Measurements from ENCODE around the gene PLCG1. TPM values are rescaled to one million over a fixed set of nuclear protein-coding genes. Genes with fewer than 3 reads are reported as not detected.

The PLCG1 gene
- 10 to 100 TPM; 40.0 to 87.7 TPM for total RNA-seq

GRCh38 chr20:41136680-41137613 is at the start of gene PLCG1:
TSS of gene PLCG1 (plus strand) at chr20:41137543. CDS start at chr20:41137642, 99 bp downstream.
- intact Hi-C loops (cut with DNase I), result no loop called here
- Histone ChIP-seq H3K4me1 (peaks cover 36% of the 10 kb centered on the region), H3K27me3 (no peaks in the 10 kb centered on the region), H3K27ac (peak within 1 kb of the TSS; percentile 84 to 92 (median 91)), H3K9me3 (no peaks in the 10 kb centered on the region), H3K4me3 (peak within 1 kb of the TSS; percentile 66 to 70), H3K36me3 (replicated peaks in 1 of 2; ENCODE audit: insufficient read depth in 1 of 2, low read depth in 2 of 2) (no peaks in the 10 kb centered on the region)
- ATAC-seq (peak; percentile 84), DNase-seq (peak; percentile 89 to 93 (median 89))
- TF ChIP-seq, protein P1, sequence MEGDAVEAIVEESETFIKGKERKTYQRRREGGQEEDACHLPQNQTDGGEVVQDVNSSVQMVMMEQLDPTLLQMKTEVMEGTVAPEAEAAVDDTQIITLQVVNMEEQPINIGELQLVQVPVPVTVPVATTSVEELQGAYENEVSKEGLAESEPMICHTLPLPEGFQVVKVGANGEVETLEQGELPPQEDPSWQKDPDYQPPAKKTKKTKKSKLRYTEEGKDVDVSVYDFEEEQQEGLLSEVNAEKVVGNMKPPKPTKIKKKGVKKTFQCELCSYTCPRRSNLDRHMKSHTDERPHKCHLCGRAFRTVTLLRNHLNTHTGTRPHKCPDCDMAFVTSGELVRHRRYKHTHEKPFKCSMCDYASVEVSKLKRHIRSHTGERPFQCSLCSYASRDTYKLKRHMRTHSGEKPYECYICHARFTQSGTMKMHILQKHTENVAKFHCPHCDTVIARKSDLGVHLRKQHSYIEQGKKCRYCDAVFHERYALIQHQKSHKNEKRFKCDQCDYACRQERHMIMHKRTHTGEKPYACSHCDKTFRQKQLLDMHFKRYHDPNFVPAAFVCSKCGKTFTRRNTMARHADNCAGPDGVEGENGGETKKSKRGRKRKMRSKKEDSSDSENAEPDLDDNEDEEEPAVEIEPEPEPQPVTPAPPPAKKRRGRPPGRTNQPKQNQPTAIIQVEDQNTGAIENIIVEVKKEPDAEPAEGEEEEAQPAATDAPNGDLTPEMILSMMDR (IDR thresholded peaks at IDR 0.05), result peak in 1 of 7 experiments; percentile 15
- TF ChIP-seq POLR2A (IDR thresholded peaks at IDR 0.05), result peak; percentile 42 to 74 (median 63)
- 0% methylated on average over 100 of the region's 121 CpGs; no CpG with 5 or more reads in 1 of the 2 donors for WGBS, 2 donors

- peaks cover 0 to 3% of the 10 kb centered on the region in 2 donors for H3K36me3 ChIP-seq (replicated peaks in 1 of 2; ENCODE audit: insufficient read depth in 1 of 2, low read depth in 2 of 2)
- no peak overlapping the region for H3K27ac ChIP-seq
- H3K4me1 ChIP-seq, result peaks cover 5% of the 10 kb centered on the region
- no peaks in the 10 kb centered on the region for H3K9me3 ChIP-seq
- DNase-seq, result no peak
- ATAC-seq, result no peak
- no peaks in the 10 kb centered on the region for H3K27me3 ChIP-seq
- WGBS, 2 donors, result 87 to 89% methylated on average over 3 of the region's 3 CpGs
- no peak overlapping the region for H3K4me3 ChIP-seq
- intact Hi-C loops (cut with DNase I), result no loop called here
- TF ChIP-seq, protein P1 (IDR thresholded peaks at IDR 0.05), result no peak
- no peak for TF ChIP-seq POLR2A (IDR thresholded peaks at IDR 0.05)
These were observed 49.6 kb upstream of the PLCG1 start for GRCh38 chr20:41087777-41088176.

DNA sequence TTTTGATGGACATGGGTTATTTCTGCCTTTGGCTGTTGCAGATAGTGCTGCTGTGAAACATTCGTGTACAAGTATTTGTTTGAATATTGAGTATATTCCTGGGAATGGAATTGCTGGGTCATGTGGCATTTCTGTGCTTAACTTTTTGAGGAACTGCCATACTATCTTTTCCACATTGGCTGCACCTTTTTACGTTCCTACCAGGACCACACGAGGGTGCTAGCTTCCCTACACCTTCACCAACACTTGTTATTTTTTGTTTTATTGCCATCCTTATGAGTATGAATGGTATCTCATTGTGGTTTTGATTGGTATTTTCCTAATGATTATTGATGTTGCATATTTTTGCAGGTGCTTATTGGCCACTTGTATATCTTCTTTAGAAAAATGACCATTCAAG is 47.8 kb upstream of the PLCG1 start:
- intact Hi-C loops (cut with DNase I), result no loop called here
- H3K4me1 ChIP-seq, result peaks cover 5% of the 10 kb centered on the region
- DNase-seq, result no peak
- H3K36me3 ChIP-seq (replicated peaks in 1 of 2; ENCODE audit: insufficient read depth in 1 of 2, low read depth in 2 of 2), result peaks cover 0 to 3% of the 10 kb centered on the region in 2 donors
- H3K27ac ChIP-seq, result no peak overlapping the region
- H3K4me3 ChIP-seq, result no peak overlapping the region
- H3K9me3 ChIP-seq, result no peaks in the 10 kb centered on the region
- TF ChIP-seq POLR2A (IDR thresholded peaks at IDR 0.05), result no peak
- TF ChIP-seq, protein P1 (IDR thresholded peaks at IDR 0.05), result no peak
- H3K27me3 ChIP-seq, result no peaks in the 10 kb centered on the region
- no peak for ATAC-seq
- WGBS, 2 donors, result 86 to 90% methylated on average over 3 of the region's 3 CpGs

DNA sequence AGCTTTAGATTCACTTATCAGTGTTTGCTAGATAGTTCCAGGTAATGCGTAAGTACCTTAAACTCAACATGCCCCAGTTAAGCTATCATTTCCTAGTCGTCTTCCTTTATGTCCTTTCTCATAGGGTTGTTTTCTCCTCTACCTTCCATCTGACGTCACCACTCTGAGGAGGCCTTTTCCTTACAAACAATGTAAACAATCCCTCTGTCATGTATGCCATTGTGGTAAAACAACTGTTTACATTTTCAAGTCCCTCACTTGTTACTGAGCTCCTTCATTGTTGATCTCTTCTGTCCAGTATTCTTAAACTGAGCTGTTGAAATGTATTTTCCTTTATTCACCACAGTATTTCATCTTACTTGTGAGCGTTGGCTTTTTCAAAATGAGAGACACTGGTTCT is 45.4 kb upstream of the PLCG1 start:
- no peaks in the 10 kb centered on the region for H3K4me1 ChIP-seq
- DNase-seq, result no peak
- no peak for TF ChIP-seq POLR2A (IDR thresholded peaks at IDR 0.05)
- TF ChIP-seq, protein P1 (IDR thresholded peaks at IDR 0.05), result no peak
- H3K9me3 ChIP-seq, result no peaks in the 10 kb centered on the region
- H3K27me3 ChIP-seq, result no peaks in the 10 kb centered on the region
- 85 to 89% methylated on average over 4 of the region's 4 CpGs for WGBS, 2 donors
- H3K27ac ChIP-seq, result no peak overlapping the region
- no peak overlapping the region for H3K4me3 ChIP-seq
- no peak for ATAC-seq
- H3K36me3 ChIP-seq (replicated peaks in 1 of 2; ENCODE audit: insufficient read depth in 1 of 2, low read depth in 2 of 2), result peaks cover 0 to 6% of the 10 kb centered on the region in 2 donors
- intact Hi-C loops (cut with DNase I), result loop anchor here (5.0 kb wide), 1 partner anchor 105 kb away; no protein-coding TSS in a partner anchor

Measured in body of pancreas (tissue), 4 donors.